ENCODE results near the gene TEX53.

DNA sequence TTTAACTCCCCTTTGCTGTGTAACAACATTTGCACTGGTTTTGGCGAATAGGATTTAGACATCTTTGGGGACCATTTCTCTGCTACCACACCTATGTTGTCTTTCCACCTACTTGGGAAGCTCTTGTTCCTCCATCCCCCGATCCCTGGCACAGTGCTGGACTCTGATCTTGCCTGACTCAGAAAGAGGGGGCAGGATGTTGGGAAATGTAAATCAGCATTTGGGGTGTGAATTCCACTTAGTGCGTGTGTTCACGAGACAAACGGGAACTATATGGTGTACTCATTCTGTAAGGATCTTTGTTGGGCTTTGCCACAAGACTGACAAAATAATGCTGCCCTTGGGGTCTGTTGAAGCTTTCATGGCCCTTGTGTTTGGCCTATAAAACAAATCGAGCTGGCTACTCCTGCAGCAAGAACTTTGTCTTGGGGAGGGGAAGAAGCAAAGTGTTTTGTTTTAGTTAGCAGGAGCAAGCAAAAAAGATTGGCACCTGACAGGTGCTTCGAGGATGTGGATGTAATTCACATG, 28.0 kb downstream of the TEX53 start:
- no peak for TF ChIP-seq CTCF (conservative IDR thresholded peaks at IDR 0.05 in 1 of 2, IDR thresholded peaks at IDR 0.05 in 1 of 2; ENCODE audit: low read depth in 1 of 2, low read length in 2 of 2)
- no peak for TF ChIP-seq EZH2 (IDR thresholded peaks at IDR 0.05; ENCODE audit: low read length, missing control alignments)

Data from fibroblast of lung (primary cell).